ENCODE data around the gene MYOD1.

DNA sequence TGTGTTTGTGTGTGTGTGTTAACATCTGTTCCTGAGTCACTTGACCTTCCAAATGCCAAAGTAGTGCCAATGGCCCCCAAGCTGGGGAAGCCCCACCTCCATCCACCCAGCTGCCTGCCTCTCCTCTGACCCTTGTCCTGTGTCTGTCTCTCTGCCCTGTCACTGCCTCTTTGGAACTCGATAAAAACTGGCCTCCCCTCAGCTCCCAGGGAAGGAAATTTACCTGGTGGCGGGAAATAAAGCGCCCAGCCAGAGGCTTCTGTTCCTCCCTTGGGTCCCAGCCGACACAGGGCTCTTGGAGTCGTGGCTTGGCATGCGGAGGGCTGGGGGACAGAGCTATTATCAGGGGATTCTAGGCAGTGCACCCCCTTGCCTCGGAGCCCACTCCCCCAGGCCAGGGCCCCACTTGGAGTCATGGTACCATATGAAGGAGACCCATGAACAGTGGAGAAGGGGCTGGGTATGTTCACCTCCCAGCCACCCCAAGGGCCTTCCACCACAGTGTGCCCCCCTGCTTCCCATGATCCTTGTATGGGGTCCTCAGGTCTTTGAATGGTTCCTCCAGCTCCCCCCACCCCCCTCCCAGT lies 21.4 kb downstream of the MYOD1 start:
- TF ChIP-seq, protein P1, sequence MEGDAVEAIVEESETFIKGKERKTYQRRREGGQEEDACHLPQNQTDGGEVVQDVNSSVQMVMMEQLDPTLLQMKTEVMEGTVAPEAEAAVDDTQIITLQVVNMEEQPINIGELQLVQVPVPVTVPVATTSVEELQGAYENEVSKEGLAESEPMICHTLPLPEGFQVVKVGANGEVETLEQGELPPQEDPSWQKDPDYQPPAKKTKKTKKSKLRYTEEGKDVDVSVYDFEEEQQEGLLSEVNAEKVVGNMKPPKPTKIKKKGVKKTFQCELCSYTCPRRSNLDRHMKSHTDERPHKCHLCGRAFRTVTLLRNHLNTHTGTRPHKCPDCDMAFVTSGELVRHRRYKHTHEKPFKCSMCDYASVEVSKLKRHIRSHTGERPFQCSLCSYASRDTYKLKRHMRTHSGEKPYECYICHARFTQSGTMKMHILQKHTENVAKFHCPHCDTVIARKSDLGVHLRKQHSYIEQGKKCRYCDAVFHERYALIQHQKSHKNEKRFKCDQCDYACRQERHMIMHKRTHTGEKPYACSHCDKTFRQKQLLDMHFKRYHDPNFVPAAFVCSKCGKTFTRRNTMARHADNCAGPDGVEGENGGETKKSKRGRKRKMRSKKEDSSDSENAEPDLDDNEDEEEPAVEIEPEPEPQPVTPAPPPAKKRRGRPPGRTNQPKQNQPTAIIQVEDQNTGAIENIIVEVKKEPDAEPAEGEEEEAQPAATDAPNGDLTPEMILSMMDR (IDR thresholded peaks at IDR 0.05): no peak
- TF ChIP-seq POLR2AphosphoS5 (IDR thresholded peaks at IDR 0.05): no peak
- TF ChIP-seq EP300 (IDR thresholded peaks at IDR 0.05; ENCODE audit: low read depth): no peak

Data from transverse colon (tissue), 4 donors.